Fibroblast of villous mesenchyme (primary cell): Measurements from ENCODE around the gene DMC1. TPM values are rescaled to one million over a fixed set of nuclear protein-coding genes. Genes with fewer than 3 reads are reported as not detected.
"Not testable (repeated sequence)": the region's sequence is repeated elsewhere in the genome, so short reads cannot be mapped to it uniquely, and the experiment has no call there.

ENCODE experiments used
- DNase-seq: peaks from one replicate; pipeline ENCODE4 v3.0.0-alpha.2; 2010; ENCODE audit warnings: low read depth
- H3K4me3 ChIP-seq: 2 replicates; pipeline ENCODE4 v1.5.1; 2011; ENCODE audit warnings: low read depth, mild to moderate bottlenecking, low read length
- total RNA-seq: library from RNA; depleted of rRNA; stranded (reverse); fragments of >200 nt; gene quantifications from 2 replicates; pipeline ENCODE4 v1.2.3, GENCODE V29; 2012
- TF ChIP-seq, protein P1 (sequence below): IDR thresholded peaks from 2 replicates; pipeline ENCODE4 v1.5.1; 2012; ENCODE audit warnings: low read depth, mild to moderate bottlenecking, low read length; ENCODE audit not compliant: insufficient read depth

DMC1 gene, protein sequence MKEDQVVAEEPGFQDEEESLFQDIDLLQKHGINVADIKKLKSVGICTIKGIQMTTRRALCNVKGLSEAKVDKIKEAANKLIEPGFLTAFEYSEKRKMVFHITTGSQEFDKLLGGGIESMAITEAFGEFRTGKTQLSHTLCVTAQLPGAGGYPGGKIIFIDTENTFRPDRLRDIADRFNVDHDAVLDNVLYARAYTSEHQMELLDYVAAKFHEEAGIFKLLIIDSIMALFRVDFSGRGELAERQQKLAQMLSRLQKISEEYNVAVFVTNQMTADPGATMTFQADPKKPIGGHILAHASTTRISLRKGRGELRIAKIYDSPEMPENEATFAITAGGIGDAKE
- 2.3 and 6.5 TPM in 2 replicates for total RNA-seq

DNA sequence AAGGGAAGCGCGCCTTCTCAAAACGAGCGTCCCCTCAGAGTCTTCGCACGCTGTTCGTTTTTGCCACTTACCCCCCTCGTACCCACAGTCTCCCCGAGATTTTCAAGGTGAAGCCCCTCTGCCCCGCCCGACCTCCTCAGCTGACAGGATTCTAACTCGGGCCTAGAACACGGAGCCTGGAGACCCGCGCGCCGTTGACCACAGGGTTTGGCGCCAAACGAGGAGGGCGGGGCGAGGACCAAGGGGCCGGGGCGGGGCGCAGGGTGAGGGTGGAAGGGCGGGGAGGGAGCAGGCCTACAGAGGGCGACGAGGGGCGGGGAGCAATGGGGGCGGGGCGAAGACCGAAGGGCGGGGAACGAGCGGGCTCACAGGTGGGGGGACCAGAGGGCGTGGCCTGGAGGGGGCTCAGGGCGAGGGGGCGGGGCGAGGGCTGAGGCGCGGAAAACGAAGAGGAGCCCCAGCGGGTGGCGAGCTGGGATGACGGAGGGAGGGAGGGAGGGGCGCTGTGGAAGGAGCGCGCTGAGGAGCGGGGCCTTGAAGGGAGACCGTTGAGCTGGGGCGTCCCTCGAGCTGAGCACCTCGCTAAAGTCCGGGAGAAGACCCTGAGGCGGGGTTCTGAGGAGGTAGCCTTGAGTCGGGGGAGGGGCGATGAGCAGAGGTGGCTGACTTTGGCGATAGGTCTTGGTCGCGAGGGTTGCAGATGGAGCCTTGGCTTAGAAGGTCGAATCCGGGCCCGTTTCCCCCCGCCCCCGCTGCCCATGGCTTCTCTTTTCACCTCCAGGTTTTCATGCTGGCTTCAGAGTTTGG is at the start of gene DMC1:
DMC1 (minus strand) TSS at position 212 of the 807 bp plus-strand sequence. CDS start 1,927 bp downstream, outside the sequence.
- DNase-seq: peak; percentile 89
- peak within 1 kb of the TSS; percentile 80 for H3K4me3 ChIP-seq
- TF ChIP-seq, protein P1, sequence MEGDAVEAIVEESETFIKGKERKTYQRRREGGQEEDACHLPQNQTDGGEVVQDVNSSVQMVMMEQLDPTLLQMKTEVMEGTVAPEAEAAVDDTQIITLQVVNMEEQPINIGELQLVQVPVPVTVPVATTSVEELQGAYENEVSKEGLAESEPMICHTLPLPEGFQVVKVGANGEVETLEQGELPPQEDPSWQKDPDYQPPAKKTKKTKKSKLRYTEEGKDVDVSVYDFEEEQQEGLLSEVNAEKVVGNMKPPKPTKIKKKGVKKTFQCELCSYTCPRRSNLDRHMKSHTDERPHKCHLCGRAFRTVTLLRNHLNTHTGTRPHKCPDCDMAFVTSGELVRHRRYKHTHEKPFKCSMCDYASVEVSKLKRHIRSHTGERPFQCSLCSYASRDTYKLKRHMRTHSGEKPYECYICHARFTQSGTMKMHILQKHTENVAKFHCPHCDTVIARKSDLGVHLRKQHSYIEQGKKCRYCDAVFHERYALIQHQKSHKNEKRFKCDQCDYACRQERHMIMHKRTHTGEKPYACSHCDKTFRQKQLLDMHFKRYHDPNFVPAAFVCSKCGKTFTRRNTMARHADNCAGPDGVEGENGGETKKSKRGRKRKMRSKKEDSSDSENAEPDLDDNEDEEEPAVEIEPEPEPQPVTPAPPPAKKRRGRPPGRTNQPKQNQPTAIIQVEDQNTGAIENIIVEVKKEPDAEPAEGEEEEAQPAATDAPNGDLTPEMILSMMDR: no peak

DNA sequence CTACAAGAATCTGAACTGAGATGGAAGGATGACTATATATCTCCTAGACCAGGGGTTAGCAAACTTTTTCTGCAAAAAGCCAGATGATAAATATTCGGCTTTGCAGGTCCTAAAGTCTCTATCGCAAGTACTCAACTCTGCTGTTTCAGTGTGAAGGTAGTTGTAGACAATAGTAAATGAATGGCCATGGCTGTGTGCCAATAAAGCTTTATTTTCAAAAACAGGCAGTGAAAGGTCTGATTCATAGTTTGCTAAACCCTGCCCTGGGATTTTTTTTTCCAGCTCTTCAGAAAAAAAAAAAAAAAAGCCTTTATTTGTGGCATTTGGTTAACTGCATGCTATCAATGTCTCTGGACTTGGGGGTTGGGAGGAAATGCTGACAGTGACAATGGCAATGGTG is 48.7 kb upstream of the DMC1 start:
- TF ChIP-seq, protein P1: no peak
- DNase-seq: no peak
- H3K4me3 ChIP-seq: no peak overlapping the region

DNA sequence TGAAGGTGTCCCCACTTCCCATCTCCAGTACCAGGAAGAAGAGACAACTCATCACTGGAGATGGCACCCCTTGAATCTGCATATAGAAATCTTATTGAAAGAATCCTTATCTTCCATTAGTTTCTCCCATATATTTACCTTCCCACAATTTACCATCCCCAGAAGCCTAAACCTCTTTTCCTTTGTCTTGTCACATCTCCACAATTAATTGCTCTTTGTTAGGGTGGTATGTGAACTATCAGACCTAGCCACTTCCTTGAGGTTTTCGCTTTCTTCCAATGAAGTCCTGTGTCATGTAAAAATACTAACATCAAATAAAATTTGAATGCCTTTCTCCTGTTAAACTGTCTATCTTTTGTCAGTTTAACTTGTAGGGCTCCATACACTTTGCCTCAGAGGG is 48.3 kb upstream of the DMC1 start:
- H3K4me3 ChIP-seq: no peak overlapping the region
- DNase-seq: no peak
- TF ChIP-seq, protein P1: no peak

DNA sequence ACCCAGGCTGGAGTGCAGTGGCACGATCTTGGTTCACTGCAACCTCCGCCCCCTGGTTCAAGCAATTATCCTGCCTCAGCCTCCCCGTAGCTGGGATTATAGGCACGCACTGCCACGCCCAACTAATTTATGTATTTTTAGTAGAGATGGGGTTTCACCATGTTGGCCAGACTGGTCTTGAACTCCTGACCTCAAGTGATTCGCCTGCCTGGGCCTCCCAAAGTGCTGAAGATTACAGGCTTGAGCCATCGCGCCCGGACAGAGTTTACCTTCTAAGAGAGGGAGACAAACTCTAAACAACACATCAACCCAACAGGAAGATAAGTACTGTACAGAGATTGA is 45.1 kb upstream of the DMC1 start:
- not testable (repeated sequence) for DNase-seq, H3K4me3 ChIP-seq

DNA sequence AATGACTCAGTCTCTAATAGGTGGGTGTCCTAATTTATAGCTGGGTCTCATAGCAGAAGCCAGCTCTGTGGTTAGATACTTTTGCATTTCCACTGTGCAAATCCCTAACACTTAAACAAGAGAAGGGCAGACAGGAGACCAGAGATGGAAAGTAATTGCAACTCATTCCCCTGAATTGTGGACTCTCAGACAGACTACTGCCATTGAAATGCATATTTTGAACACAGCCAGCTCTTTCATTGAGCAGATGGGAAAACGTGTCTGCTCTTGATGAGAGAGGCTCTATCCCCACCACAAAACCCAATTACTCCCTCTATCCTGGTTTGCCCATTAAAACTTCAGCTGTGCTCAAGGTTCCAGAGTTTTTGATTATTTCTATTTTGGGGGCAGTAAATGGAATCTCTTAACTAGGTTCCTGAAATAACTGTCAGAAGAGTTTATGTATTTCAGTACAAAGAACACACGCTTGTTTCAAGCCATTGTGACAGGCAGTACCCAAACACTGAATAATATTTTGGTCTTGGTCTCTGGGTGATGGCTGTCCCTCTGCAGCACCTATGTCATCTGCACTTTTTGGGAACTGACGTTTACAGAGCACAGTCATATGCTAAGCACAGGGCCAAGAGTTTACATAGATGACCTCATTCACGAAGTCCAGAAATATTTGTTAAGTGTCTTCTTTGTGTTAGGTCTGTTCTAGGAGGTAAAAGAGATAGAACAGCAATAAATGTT is 44.5 kb upstream of the DMC1 start:
- TF ChIP-seq, protein P1: no peak
- DNase-seq: peak; percentile 28

DNA sequence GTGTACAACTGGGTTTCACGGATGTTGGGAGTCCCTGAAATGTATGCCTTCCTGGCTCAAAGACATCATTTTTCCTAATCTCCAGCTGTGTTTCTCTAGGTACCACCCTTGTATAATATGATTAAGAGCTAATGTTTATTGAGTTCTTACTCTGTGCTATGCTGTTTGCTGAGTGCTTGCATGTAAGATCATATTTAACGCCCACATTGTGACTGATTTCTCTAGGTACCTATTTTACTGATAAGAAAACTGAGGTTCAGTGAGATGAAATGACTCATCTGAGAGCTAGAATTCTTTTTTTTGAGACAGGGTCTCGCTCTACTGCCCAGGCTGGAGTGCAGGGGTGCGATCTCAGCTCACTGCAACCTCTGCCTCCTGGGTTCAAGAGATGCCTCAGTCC is 43.6 kb upstream of the DMC1 start:
- DNase-seq: no peak
- no peak overlapping the region for H3K4me3 ChIP-seq
- TF ChIP-seq, protein P1: no peak

More for the DNA sequence above, 44.5 kb upstream of the DMC1 start:
- H3K4me3 ChIP-seq: no peak overlapping the region
